ENCODE measurements around the gene DUSP22.

Gene DUSP22

GRCh38 chr6:316753-317038, 24.4 kb downstream of the DUSP22 start:
- Histone ChIP-seq H3F3A (ENCODE audit: control insufficient read depth, insufficient read depth) (no peaks in the 10 kb centered on the region), H3K9me2 (replicated peaks; ENCODE audit: control insufficient read depth, low read length) (no peaks in the 10 kb centered on the region), H3K4me2 (ENCODE audit: low read length) (no peak overlapping the region), H3K4me3 (ENCODE audit: low read length) (no peak overlapping the region), H4K20me1 (ENCODE audit: control insufficient read depth, insufficient read depth, low read depth, low read length) (no peaks in the 10 kb centered on the region), H3K27ac (ENCODE audit: low read depth, low read length) (no peak overlapping the region), H3K4me1 (ENCODE audit: control insufficient read depth, low read length) (peaks cover 20% of the 10 kb centered on the region), H3K9me3 (ENCODE audit: control insufficient read depth, insufficient read depth, low read length) (peaks cover 4% of the 10 kb centered on the region; the same call in 1 of the 2 replicates), H3K36me3 (ENCODE audit: control insufficient read depth, low read length) (no peaks in the 10 kb centered on the region), H3K79me2 (ENCODE audit: control insufficient read depth, low read length) (no peaks in the 10 kb centered on the region), H3K27me3 (ENCODE audit: control insufficient read depth, low read length) (no peaks in the 10 kb centered on the region)
- TF ChIP-seq, protein P1, sequence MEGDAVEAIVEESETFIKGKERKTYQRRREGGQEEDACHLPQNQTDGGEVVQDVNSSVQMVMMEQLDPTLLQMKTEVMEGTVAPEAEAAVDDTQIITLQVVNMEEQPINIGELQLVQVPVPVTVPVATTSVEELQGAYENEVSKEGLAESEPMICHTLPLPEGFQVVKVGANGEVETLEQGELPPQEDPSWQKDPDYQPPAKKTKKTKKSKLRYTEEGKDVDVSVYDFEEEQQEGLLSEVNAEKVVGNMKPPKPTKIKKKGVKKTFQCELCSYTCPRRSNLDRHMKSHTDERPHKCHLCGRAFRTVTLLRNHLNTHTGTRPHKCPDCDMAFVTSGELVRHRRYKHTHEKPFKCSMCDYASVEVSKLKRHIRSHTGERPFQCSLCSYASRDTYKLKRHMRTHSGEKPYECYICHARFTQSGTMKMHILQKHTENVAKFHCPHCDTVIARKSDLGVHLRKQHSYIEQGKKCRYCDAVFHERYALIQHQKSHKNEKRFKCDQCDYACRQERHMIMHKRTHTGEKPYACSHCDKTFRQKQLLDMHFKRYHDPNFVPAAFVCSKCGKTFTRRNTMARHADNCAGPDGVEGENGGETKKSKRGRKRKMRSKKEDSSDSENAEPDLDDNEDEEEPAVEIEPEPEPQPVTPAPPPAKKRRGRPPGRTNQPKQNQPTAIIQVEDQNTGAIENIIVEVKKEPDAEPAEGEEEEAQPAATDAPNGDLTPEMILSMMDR (IDR thresholded peaks at IDR 0.05; ENCODE audit: low read depth, low read length, poor library complexity, severe bottlenecking) = no peak
- TF ChIP-seq EZH2phosphoT487 (IDR thresholded peaks at IDR 0.05; ENCODE audit: borderline replicate concordance, low read length) = no peak

- Histone ChIP-seq H3K79me2 (ENCODE audit: control insufficient read depth, low read length) (no peaks in the 10 kb centered on the region), H3K9me3 (ENCODE audit: control insufficient read depth, insufficient read depth, low read length) (peaks cover 4% of the 10 kb centered on the region; the same call in 1 of the 2 replicates), H3K27me3 (ENCODE audit: control insufficient read depth, low read length) (no peaks in the 10 kb centered on the region), H3K36me3 (ENCODE audit: control insufficient read depth, low read length) (no peaks in the 10 kb centered on the region), H3K4me1 (ENCODE audit: control insufficient read depth, low read length) (peaks cover 18% of the 10 kb centered on the region), H4K20me1 (ENCODE audit: control insufficient read depth, insufficient read depth, low read depth, low read length) (no peaks in the 10 kb centered on the region), H3K4me2 (ENCODE audit: low read length) (no peak overlapping the region), H3K27ac (ENCODE audit: low read depth, low read length) (no peak overlapping the region), H3F3A (ENCODE audit: control insufficient read depth, insufficient read depth) (no peaks in the 10 kb centered on the region), H3K9me2 (replicated peaks; ENCODE audit: control insufficient read depth, low read length) (no peaks in the 10 kb centered on the region), H3K4me3 (ENCODE audit: low read length) (no peak overlapping the region)
- TF ChIP-seq, protein P1 (IDR thresholded peaks at IDR 0.05; ENCODE audit: low read depth, low read length, poor library complexity, severe bottlenecking) = no peak
- no peak for TF ChIP-seq EZH2phosphoT487 (IDR thresholded peaks at IDR 0.05; ENCODE audit: borderline replicate concordance, low read length)
These were observed 24.8 kb downstream of the DUSP22 start for GRCh38 chr6:317060-317447.

DNA sequence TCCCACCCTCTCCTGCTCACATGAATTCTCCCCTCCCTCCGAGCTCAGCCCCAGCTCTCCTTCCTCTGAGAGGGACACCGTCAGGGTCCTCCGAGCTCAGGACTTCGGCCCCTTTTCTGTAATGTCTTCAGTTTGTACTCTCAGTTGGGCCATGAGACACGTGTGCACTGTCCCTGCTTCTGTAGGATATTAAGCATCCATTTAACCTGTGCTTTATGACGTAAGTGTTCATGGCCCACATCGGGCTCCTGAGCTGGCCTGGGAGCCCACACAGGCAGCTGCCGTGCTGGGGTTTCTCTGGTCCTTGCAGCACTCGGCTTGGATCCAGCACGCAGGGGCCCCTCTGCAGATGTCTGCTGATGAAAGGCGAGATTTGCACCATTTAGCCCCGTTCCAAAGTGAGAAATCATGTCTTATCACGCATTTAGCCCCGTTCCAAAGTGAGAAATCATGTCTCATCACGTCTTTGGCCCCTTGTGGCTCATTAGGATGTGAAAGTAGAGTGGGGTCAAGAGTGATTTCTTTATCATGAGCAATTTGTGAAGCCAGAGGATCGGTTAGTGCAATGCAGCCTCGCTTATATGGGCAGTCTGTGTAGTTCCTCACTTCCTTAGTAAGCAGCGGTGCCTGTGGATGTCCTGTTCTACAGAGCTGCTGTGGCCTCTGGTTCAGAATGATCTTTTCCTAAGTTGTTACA, 25.3 kb downstream of the DUSP22 start:
- Histone ChIP-seq H3K4me2 (ENCODE audit: low read length) (no peak overlapping the region), H3K36me3 (ENCODE audit: control insufficient read depth, low read length) (no peaks in the 10 kb centered on the region), H3K4me1 (ENCODE audit: control insufficient read depth, low read length) (peaks cover 12% of the 10 kb centered on the region), H3K79me2 (ENCODE audit: control insufficient read depth, low read length) (no peaks in the 10 kb centered on the region), H3K9me2 (replicated peaks; ENCODE audit: control insufficient read depth, low read length) (no peaks in the 10 kb centered on the region), H3K4me3 (ENCODE audit: low read length) (no peak overlapping the region), H3K27ac (ENCODE audit: low read depth, low read length) (no peak overlapping the region), H3F3A (ENCODE audit: control insufficient read depth, insufficient read depth) (no peaks in the 10 kb centered on the region), H4K20me1 (ENCODE audit: control insufficient read depth, insufficient read depth, low read depth, low read length) (no peaks in the 10 kb centered on the region), H3K27me3 (ENCODE audit: control insufficient read depth, low read length) (no peaks in the 10 kb centered on the region), H3K9me3 (ENCODE audit: control insufficient read depth, insufficient read depth, low read length) (peaks cover 4% of the 10 kb centered on the region; the same call in 1 of the 2 replicates)
- TF ChIP-seq, protein P1 (IDR thresholded peaks at IDR 0.05; ENCODE audit: low read depth, low read length, poor library complexity, severe bottlenecking) = no peak
- TF ChIP-seq EZH2phosphoT487 (IDR thresholded peaks at IDR 0.05; ENCODE audit: borderline replicate concordance, low read length) = no peak
